Activated T-helper 1 cell treated with anti-CD3 and anti-CD28 coated beads, Interleukin-12 subunit alpha, Interleukin-12 subunit beta, Interleukin-2, Interleukin-4 antibody, amounts not matched to agents 30 ng/mL and 10 ng/mL and 1 ng/mL, durations not matched to agents 14 hours and 24 hours and 36 hours (primary cell): ENCODE results near the gene BRSK1. TPM values are rescaled to one million over a fixed set of nuclear protein-coding genes. Genes with fewer than 3 reads are reported as not detected.
A peak's percentile ranks its signal among the peaks of the same experiment; 100 is the strongest.

ENCODE experiments used
- DNase-seq: peaks from one replicate; pipeline ENCODE4 v3.0.0; 2021; ENCODE audit warnings: low spot score
- H3K27ac Mint-ChIP-seq: one replicate; pipeline ENCODE4 v1.8.0; 2021; ENCODE audit warnings: mild to moderate bottlenecking, mixed read lengths
- H3K27me3 Mint-ChIP-seq: one replicate; pipeline ENCODE4 v1.8.0; 2022; ENCODE audit warnings: mild to moderate bottlenecking, moderate library complexity, mixed read lengths; ENCODE audit not compliant: insufficient read depth
- H3K36me3 Mint-ChIP-seq: one replicate; pipeline ENCODE4 v1.8.0; 2021; ENCODE audit warnings: low read depth, mixed read lengths
- H3K4me1 Mint-ChIP-seq: one replicate; pipeline ENCODE4 v1.8.0; 2021; ENCODE audit warnings: low read depth, mixed read lengths
- H3K4me3 Mint-ChIP-seq: one replicate; pipeline ENCODE4 v1.8.0; 2021; ENCODE audit warnings: mild to moderate bottlenecking, moderate library complexity, mixed read lengths
- H3K9me3 Mint-ChIP-seq: one replicate; pipeline ENCODE4 v1.8.0; 2021; ENCODE audit warnings: mixed read lengths
- intact Hi-C: fragments of 100-400 bp; cut with micrococcal nuclease; formaldehyde crosslinking; loops from one replicate; pipeline ENCODE4 v1.15.1; 2024
- total RNA-seq: library from RNA; stranded (reverse); gene quantifications from 2 replicates; pipeline ENCODE4 v1.2.3, GENCODE V29; 2022

BRSK1 gene
- total RNA-seq, 1 donor from 2014 or later: 7.8 TPM

GRCh38 chr19:55340784-55341147 lies 57.0 kb downstream of the BRSK1 start:
- no peaks in the 10 kb centered on the region for H3K9me3 Mint-ChIP-seq
- intact Hi-C loops: no loop called here
- H3K4me3 Mint-ChIP-seq: peak overlapping the region; percentile 86
- peak overlapping the region; percentile 94 for H3K27ac Mint-ChIP-seq
- H3K27me3 Mint-ChIP-seq: peaks cover 9% of the 10 kb centered on the region
- peaks cover 8% of the 10 kb centered on the region for H3K36me3 Mint-ChIP-seq
- H3K4me1 Mint-ChIP-seq: peaks cover 14% of the 10 kb centered on the region
- no peak for DNase-seq

GRCh38 chr19:55341171-55341588 lies 57.4 kb downstream of the BRSK1 start:
- Mint-ChIP-seq H3K4me3 (peak overlapping the region; percentile 86), H3K27ac (peak overlapping the region; percentile 94), H3K9me3 (no peaks in the 10 kb centered on the region), H3K27me3 (peaks cover 9% of the 10 kb centered on the region), H3K4me1 (peaks cover 14% of the 10 kb centered on the region), H3K36me3 (peaks cover 8% of the 10 kb centered on the region)
- intact Hi-C loops: no loop called here
- DNase-seq: peak; percentile 56

GRCh38 chr19:55341595-55342531 lies 58.1 kb downstream of the BRSK1 start:
- no peak for DNase-seq
- H3K4me3 Mint-ChIP-seq: peak overlapping the region; percentile 71
- intact Hi-C loops: no loop called here
- H3K36me3 Mint-ChIP-seq: peaks cover 8% of the 10 kb centered on the region
- H3K27ac Mint-ChIP-seq: peak overlapping the region; percentile 63
- H3K27me3 Mint-ChIP-seq: peaks cover 2% of the 10 kb centered on the region
- H3K4me1 Mint-ChIP-seq: peaks cover 14% of the 10 kb centered on the region
- H3K9me3 Mint-ChIP-seq: no peaks in the 10 kb centered on the region

- Mint-ChIP-seq H3K4me3 (no peak overlapping the region), H3K27ac (no peak overlapping the region), H3K4me1 (peaks cover 5% of the 10 kb centered on the region), H3K36me3 (peaks cover 8% of the 10 kb centered on the region), H3K9me3 (no peaks in the 10 kb centered on the region), H3K27me3 (no peaks in the 10 kb centered on the region)
- no peak for DNase-seq
- intact Hi-C loops: no loop called here
Measured at GRCh38 chr19:55344444-55344843, 60.6 kb downstream of the BRSK1 start.

- Mint-ChIP-seq H3K27me3 (no peaks in the 10 kb centered on the region), H3K9me3 (no peaks in the 10 kb centered on the region), H3K27ac (no peak overlapping the region), H3K4me1 (peaks cover 5% of the 10 kb centered on the region), H3K36me3 (peaks cover 7% of the 10 kb centered on the region), H3K4me3 (no peak overlapping the region)
- no peak for DNase-seq
- intact Hi-C loops: no loop called here
Measured at GRCh38 chr19:55345101-55345817, 61.5 kb downstream of the BRSK1 start.

- H3K27me3 Mint-ChIP-seq: no peaks in the 10 kb centered on the region
- intact Hi-C loops: no loop called here
- no peaks in the 10 kb centered on the region for H3K9me3 Mint-ChIP-seq
- H3K36me3 Mint-ChIP-seq: peaks cover 7% of the 10 kb centered on the region
- no peak overlapping the region for H3K4me3 Mint-ChIP-seq
- DNase-seq: no peak
- H3K4me1 Mint-ChIP-seq: peaks cover 7% of the 10 kb centered on the region
- no peak overlapping the region for H3K27ac Mint-ChIP-seq
Measured at GRCh38 chr19:55345818-55346724, 62.3 kb downstream of the BRSK1 start.

GRCh38 chr19:55346725-55347441 lies 63.1 kb downstream of the BRSK1 start:
- no peak overlapping the region for H3K27ac Mint-ChIP-seq
- DNase-seq: no peak
- H3K27me3 Mint-ChIP-seq: peaks cover 6% of the 10 kb centered on the region
- intact Hi-C loops: no loop called here
- peaks cover 5% of the 10 kb centered on the region for H3K36me3 Mint-ChIP-seq
- H3K9me3 Mint-ChIP-seq: no peaks in the 10 kb centered on the region
- H3K4me1 Mint-ChIP-seq: peaks cover 10% of the 10 kb centered on the region
- no peak overlapping the region for H3K4me3 Mint-ChIP-seq

- DNase-seq: no peak
- H3K4me3 Mint-ChIP-seq: no peak overlapping the region
- no peak overlapping the region for H3K27ac Mint-ChIP-seq
- intact Hi-C loops: no loop called here
- no peaks in the 10 kb centered on the region for H3K9me3 Mint-ChIP-seq
- peaks cover 11% of the 10 kb centered on the region for H3K27me3 Mint-ChIP-seq
- peaks cover 5% of the 10 kb centered on the region for H3K36me3 Mint-ChIP-seq
- peaks cover 15% of the 10 kb centered on the region for H3K4me1 Mint-ChIP-seq
Measured at GRCh38 chr19:55347442-55348009, 63.7 kb downstream of the BRSK1 start.

- H3K4me3 Mint-ChIP-seq: no peak overlapping the region
- peaks cover 3% of the 10 kb centered on the region for H3K36me3 Mint-ChIP-seq
- H3K27me3 Mint-ChIP-seq: peaks cover 20% of the 10 kb centered on the region
- intact Hi-C loops: no loop called here
- peaks cover 25% of the 10 kb centered on the region for H3K4me1 Mint-ChIP-seq
- no peak for DNase-seq
- no peak overlapping the region for H3K27ac Mint-ChIP-seq
- no peaks in the 10 kb centered on the region for H3K9me3 Mint-ChIP-seq
Measured at GRCh38 chr19:55348317-55349034, 64.7 kb downstream of the BRSK1 start.

GRCh38 chr19:55350620-55351315 lies 67.0 kb downstream of the BRSK1 start:
- DNase-seq: no peak
- Mint-ChIP-seq H3K4me1 (peaks cover 26% of the 10 kb centered on the region), H3K9me3 (no peaks in the 10 kb centered on the region), H3K27me3 (peaks cover 32% of the 10 kb centered on the region), H3K27ac (no peak overlapping the region), H3K4me3 (peak overlapping the region; percentile 22), H3K36me3 (no peaks in the 10 kb centered on the region)
- intact Hi-C loops: no loop called here

GRCh38 chr19:55352040-55352439 lies 68.2 kb downstream of the BRSK1 start:
- intact Hi-C loops: no loop called here
- Mint-ChIP-seq H3K27me3 (peaks cover 36% of the 10 kb centered on the region), H3K27ac (no peak overlapping the region), H3K4me1 (peaks cover 26% of the 10 kb centered on the region), H3K36me3 (no peaks in the 10 kb centered on the region), H3K9me3 (no peaks in the 10 kb centered on the region), H3K4me3 (peak overlapping the region; percentile 30)
- DNase-seq: no peak
